GM04504 (cell line): ENCODE measurements around the gene SEC22C.

Source experiments
- DNase-seq: peaks from one replicate; pipeline ENCODE4 v3.0.0-alpha.2; 2012; ENCODE audit warnings: low read depth

SEC22C gene

DNA sequence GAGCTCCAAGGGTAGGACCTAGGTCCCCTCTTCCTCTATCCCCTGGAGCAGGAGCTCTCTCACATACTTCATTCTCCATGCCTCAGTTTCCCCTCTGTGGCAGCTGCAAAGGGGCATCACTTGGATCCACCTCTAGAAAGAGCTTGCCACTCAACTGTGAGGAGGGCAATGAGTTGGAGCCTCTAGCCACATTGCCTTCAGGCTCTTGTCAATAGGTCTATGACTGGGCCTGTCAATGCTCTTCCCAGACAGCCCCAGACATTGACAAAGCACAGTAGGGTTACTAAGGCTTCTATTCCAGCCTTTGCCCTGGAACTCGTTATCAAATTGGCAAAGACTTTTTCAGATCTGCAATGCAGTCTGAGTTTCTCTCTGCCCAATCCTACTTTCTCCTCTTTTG, 83.7 kb downstream of the SEC22C start:
- DNase-seq = no peak
